ENCODE results near the gene TSHZ2. TPM values are rescaled to one million over a fixed set of nuclear protein-coding genes. Genes with fewer than 3 reads are reported as not detected.

TSHZ2 gene
- total RNA-seq, 2 experiments from 2014 or later: 0.38 to 0.54 TPM

DNA sequence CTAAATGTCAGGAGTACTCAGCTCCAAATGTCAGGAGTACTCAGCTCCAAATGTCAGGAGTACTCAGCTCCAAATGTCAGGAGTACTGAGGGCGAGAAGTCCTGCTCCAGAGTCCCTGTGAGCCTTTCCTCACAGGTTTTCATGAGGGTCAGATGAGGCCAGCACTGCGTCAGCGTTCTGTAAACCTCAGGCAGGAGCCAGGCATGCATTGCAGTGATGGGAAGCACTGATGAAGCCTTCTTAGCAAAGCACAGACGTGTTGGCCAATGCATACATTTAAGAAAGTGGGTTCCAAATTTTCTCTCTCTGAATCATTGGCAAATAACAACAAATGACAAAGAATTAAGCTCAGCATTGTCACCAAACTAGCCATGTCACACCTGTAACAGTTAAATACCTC lies 366.6 kb downstream of the TSHZ2 start:
- H3K36me3 Mint-ChIP-seq (ENCODE audit: low read depth): no peaks in the 10 kb centered on the region
- CTCF ChIA-PET: no interaction called here
- no peaks in the 10 kb centered on the region for H3K4me1 Mint-ChIP-seq (ENCODE audit: low read depth)
- no peaks in the 10 kb centered on the region for H3K9me3 Mint-ChIP-seq
- intact Hi-C loops (cut with micrococcal nuclease): no loop called here
- ATAC-seq (no peak), DNase-seq (no peak)
- POLR2A ChIA-PET: interaction anchor here (0.7 kb wide), 1 partner anchor 14 kb away, joined by 3 read pairs; no protein-coding TSS in a partner anchor
- H3K27me3 Mint-ChIP-seq: no peaks in the 10 kb centered on the region
- TF ChIP-seq, protein P1, sequence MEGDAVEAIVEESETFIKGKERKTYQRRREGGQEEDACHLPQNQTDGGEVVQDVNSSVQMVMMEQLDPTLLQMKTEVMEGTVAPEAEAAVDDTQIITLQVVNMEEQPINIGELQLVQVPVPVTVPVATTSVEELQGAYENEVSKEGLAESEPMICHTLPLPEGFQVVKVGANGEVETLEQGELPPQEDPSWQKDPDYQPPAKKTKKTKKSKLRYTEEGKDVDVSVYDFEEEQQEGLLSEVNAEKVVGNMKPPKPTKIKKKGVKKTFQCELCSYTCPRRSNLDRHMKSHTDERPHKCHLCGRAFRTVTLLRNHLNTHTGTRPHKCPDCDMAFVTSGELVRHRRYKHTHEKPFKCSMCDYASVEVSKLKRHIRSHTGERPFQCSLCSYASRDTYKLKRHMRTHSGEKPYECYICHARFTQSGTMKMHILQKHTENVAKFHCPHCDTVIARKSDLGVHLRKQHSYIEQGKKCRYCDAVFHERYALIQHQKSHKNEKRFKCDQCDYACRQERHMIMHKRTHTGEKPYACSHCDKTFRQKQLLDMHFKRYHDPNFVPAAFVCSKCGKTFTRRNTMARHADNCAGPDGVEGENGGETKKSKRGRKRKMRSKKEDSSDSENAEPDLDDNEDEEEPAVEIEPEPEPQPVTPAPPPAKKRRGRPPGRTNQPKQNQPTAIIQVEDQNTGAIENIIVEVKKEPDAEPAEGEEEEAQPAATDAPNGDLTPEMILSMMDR (IDR thresholded peaks at IDR 0.05): no peak
- H3K4me3 Mint-ChIP-seq: no peak overlapping the region
- no peak overlapping the region for H3K27ac Mint-ChIP-seq

- intact Hi-C loops (cut with micrococcal nuclease): no loop called here
- Mint-ChIP-seq H3K4me3 (no peak overlapping the region), H3K27ac (no peak overlapping the region), H3K27me3 (no peaks in the 10 kb centered on the region), H3K36me3 (ENCODE audit: low read depth) (no peaks in the 10 kb centered on the region), H3K9me3 (no peaks in the 10 kb centered on the region), H3K4me1 (ENCODE audit: low read depth) (peaks cover 4% of the 10 kb centered on the region)
- ATAC-seq: no peak
- CTCF ChIA-PET: no interaction called here
- POLR2A ChIA-PET: no interaction called here
- TF ChIP-seq, protein P1 (IDR thresholded peaks at IDR 0.05): no peak
- DNase-seq: no peak
Measured at GRCh38 chr20:53342429-53342828, 370.3 kb downstream of the TSHZ2 start.

DNA sequence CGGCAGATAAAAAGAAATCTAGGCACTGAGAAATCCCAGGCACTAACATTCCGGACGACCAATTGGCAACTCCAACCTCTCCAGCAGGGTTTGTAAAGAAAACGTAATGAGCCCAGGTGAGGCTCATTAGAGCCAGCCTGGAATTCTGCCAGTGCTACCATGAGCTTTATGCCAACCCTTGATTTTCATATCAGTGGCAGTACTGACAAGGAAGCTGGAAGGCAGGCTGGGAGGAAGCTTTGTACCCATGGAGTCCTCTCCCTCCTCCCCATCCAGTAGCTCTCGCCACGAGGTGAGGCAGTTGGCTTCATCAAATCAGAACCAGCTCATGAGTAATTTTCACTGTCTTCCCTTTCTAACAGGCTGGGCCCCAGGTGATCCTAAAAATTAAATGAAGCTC lies 371.3 kb downstream of the TSHZ2 start:
- CTCF ChIA-PET: interaction anchor here (1.0 kb wide), 2 partner anchors 10 to 30 kb away, joined by 3 read pairs; no protein-coding TSS in a partner anchor
- TF ChIP-seq, protein P1 (IDR thresholded peaks at IDR 0.05): no peak
- DNase-seq: no peak
- Mint-ChIP-seq H3K9me3 (no peaks in the 10 kb centered on the region), H3K36me3 (ENCODE audit: low read depth) (no peaks in the 10 kb centered on the region), H3K4me1 (ENCODE audit: low read depth) (peaks cover 4% of the 10 kb centered on the region), H3K27ac (no peak overlapping the region), H3K4me3 (no peak overlapping the region), H3K27me3 (peaks cover 2% of the 10 kb centered on the region)
- POLR2A ChIA-PET: no interaction called here
- ATAC-seq: no peak
- intact Hi-C loops (cut with micrococcal nuclease): no loop called here

DNA sequence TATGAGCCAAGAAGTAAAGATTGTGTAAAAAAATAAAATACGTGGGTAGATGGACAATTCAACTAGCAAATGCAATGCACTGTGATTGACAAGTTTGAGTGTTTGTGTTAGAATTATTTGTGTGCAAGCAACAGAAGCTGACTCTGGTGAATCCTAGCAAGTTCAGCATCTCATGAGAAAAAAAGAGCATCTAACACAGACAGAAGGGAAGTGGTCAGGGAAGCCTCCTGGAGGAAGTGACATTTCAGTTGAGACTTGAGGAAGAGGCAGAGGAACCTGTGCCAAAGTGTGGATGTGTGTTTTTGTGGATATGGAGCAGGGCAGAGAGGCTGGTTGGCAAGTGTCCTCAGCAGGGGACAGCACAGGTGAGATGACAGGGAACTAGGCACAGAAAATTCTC lies 372.7 kb downstream of the TSHZ2 start:
- TF ChIP-seq, protein P1 (IDR thresholded peaks at IDR 0.05): no peak
- Mint-ChIP-seq H3K36me3 (ENCODE audit: low read depth) (no peaks in the 10 kb centered on the region), H3K4me3 (no peak overlapping the region), H3K27me3 (peaks cover 2% of the 10 kb centered on the region), H3K9me3 (no peaks in the 10 kb centered on the region), H3K4me1 (ENCODE audit: low read depth) (peaks cover 4% of the 10 kb centered on the region), H3K27ac (no peak overlapping the region)
- CTCF ChIA-PET: interaction anchor here (1.0 kb wide), 1 partner anchor 28 kb away, joined by 3 read pairs; no protein-coding TSS in a partner anchor
- intact Hi-C loops (cut with micrococcal nuclease): no loop called here
- POLR2A ChIA-PET: no interaction called here
- ATAC-seq: no peak
- no peak for DNase-seq

DNA sequence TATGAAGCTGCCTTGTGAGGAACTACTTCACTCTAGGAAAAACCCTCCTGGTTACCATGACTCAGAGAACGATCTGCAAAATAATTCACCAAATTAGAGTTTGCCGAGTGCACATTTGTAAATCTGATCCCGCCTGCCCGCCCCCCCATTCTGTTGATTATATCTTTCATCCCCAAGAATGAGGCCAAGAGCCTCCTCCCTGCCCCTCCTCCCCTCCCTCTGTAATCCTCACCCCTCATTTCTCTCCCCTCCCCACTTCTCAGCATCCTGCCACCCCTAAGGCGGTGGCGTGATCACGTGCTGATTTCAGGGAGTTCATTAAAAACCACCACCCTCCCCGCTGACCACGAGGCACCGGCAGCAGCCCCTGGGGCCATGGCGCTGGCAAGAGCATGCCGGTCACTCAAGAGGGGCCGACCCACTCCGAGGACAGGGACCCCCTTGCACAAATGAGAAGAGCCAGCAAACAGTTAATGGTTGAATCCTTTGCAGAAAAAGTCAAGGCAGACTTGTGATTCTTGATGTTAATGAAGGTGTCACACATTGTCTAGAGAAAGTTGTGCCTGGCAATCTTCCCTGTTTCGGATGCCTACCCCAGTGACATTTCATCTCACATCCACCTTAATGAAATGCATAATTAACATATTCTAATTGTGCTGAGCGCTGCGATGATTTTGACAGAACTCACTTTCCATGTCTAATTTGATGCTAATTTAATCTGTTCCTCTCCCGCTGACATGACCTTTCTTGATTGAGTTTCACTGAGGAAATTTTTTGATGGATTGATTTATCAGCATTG lies 373.6 kb downstream of the TSHZ2 start:
- ChIA-PET POLR2A (no interaction called here), CTCF (no interaction called here)
- Mint-ChIP-seq H3K27me3 (peaks cover 2% of the 10 kb centered on the region), H3K4me3 (no peak overlapping the region), H3K9me3 (no peaks in the 10 kb centered on the region), H3K27ac (no peak overlapping the region), H3K36me3 (ENCODE audit: low read depth) (no peaks in the 10 kb centered on the region), H3K4me1 (ENCODE audit: low read depth) (peaks cover 4% of the 10 kb centered on the region)
- intact Hi-C loops (cut with micrococcal nuclease): no loop called here
- ATAC-seq (no peak), DNase-seq (no peak)
- TF ChIP-seq, protein P1 (IDR thresholded peaks at IDR 0.05): no peak
